Vagina (tissue), 2 donors: ENCODE results near the gene SPATA46. TPM values are rescaled to one million over a fixed set of nuclear protein-coding genes. Genes with fewer than 3 reads are reported as not detected.

ENCODE experiments used
- DNase-seq, 2 donors: peaks; one replicate each; pipeline ENCODE4 v3.0.0-alpha.2; 2017; ENCODE audit errors: extremely low spot score in 2 of 2
- H3K27ac ChIP-seq: fragments of 200-600 bp; sonication (generic); one replicate; pipeline ENCODE4 v1.5.1; 2019
- H3K27me3 ChIP-seq: fragments of 200-600 bp; sonication (generic); one replicate; pipeline ENCODE4 v1.5.1; 2019
- H3K36me3 ChIP-seq, 2 donors: fragments of 200-600 bp; sonication (generic); one replicate each; pipeline ENCODE4 v1.5.1; 2017 to 2019
- H3K4me1 ChIP-seq: fragments of 200-600 bp; sonication (generic); one replicate; pipeline ENCODE4 v1.5.1; 2019
- H3K4me3 ChIP-seq, 2 donors: fragments of 200-600 bp; sonication (generic); 1 replicate in 1 of 2; 2 replicates in 1 of 2; pipeline ENCODE4 v1.5.1; 2016 to 2019
- H3K9me3 ChIP-seq: fragments of 200-600 bp; sonication (generic); one replicate; pipeline ENCODE4 v1.5.1; 2019
- POLR2A ChIP-seq, 2 donors: fragments of 450-650 bp; IDR thresholded peaks; one replicate each; pipeline ENCODE4 v1.6.1; 2017; ENCODE audit warnings: antibody characterized with exemption in 2 of 2, mild to moderate bottlenecking in 2 of 2, moderate library complexity in 2 of 2
- POLR2AphosphoS5 ChIP-seq, 2 donors: sonication (generic); formaldehyde crosslinking; IDR thresholded peaks; one replicate each; pipeline ENCODE4 v1.9.0; 2017; ENCODE audit warnings: antibody characterized with exemption in 2 of 2, mild to moderate bottlenecking in 2 of 2, low read depth in 1 of 2; ENCODE audit not compliant: insufficient read depth in 1 of 2
- intact Hi-C: fragments of 100-400 bp; cut with DNase I; formaldehyde crosslinking; loops from one replicate; pipeline ENCODE4 v1.15.1; 2023
- total RNA-seq: library from RNA; depleted of rRNA; stranded (reverse); fragments of >200 nt; gene quantifications from one replicate; pipeline ENCODE4 v1.2.3, GENCODE V29; 2016
- TF ChIP-seq, protein P1 (sequence below), 3 experiments: fragments of 450-650 bp in 2 of 3; fragments of 200-600 bp in 1 of 3; sonication (generic) in 1 of 3; IDR thresholded peaks; one replicate each; pipeline ENCODE4 v1.5.1; 2017 to 2019; ENCODE audit warnings: antibody characterized with exemption in 3 of 3, mild to moderate bottlenecking in 2 of 3, moderate library complexity in 2 of 3

SPATA46 gene
- total RNA-seq, 1 donor from 2014 or later, result not detected

DNA sequence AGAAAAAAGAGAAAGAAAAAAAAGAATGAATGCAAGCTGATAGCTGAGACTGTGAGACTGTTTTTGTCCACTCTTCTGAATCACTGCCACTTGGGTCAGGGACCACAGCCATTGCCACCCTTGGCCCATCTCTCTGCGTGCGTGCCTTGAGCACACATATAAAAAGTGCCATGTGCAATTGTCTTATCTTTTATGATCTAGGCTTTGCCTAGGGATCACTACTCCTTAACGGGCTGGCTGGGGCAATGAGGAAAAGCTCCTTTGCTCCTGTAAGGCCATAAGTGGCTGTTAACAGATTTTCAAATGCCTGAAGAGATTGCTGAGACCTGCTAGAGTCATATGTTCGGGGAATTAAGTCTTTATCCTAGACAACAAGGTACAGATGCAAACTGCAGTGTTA lies 8.2 kb downstream of the SPATA46 start:
- Histone ChIP-seq H3K9me3 (no peaks in the 10 kb centered on the region), H3K27me3 (no peaks in the 10 kb centered on the region), H3K27ac (no peak overlapping the region), H3K4me1 (peaks cover 5% of the 10 kb centered on the region), H3K36me3 (no peaks in the 10 kb centered on the region), H3K4me3 (no peak overlapping the region)
- DNase-seq, result no peak
- TF ChIP-seq, protein P1, sequence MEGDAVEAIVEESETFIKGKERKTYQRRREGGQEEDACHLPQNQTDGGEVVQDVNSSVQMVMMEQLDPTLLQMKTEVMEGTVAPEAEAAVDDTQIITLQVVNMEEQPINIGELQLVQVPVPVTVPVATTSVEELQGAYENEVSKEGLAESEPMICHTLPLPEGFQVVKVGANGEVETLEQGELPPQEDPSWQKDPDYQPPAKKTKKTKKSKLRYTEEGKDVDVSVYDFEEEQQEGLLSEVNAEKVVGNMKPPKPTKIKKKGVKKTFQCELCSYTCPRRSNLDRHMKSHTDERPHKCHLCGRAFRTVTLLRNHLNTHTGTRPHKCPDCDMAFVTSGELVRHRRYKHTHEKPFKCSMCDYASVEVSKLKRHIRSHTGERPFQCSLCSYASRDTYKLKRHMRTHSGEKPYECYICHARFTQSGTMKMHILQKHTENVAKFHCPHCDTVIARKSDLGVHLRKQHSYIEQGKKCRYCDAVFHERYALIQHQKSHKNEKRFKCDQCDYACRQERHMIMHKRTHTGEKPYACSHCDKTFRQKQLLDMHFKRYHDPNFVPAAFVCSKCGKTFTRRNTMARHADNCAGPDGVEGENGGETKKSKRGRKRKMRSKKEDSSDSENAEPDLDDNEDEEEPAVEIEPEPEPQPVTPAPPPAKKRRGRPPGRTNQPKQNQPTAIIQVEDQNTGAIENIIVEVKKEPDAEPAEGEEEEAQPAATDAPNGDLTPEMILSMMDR (IDR thresholded peaks at IDR 0.05), result no peak
- TF ChIP-seq POLR2AphosphoS5 (IDR thresholded peaks at IDR 0.05; ENCODE audit: insufficient read depth in 1 of 2, low read depth in 1 of 2), result no peak
- TF ChIP-seq POLR2A (IDR thresholded peaks at IDR 0.05), result no peak
- intact Hi-C loops, result no loop called here

GRCh38 chr1:162367772-162368171 lies 8.9 kb downstream of the SPATA46 start:
- TF ChIP-seq POLR2A (IDR thresholded peaks at IDR 0.05) (no peak), POLR2AphosphoS5 (IDR thresholded peaks at IDR 0.05; ENCODE audit: insufficient read depth in 1 of 2, low read depth in 1 of 2) (no peak)
- TF ChIP-seq, protein P1 (IDR thresholded peaks at IDR 0.05), result no peak

GRCh38 chr1:162367073-162367472 lies 9.6 kb downstream of the SPATA46 start:
- Histone ChIP-seq H3K9me3 (no peaks in the 10 kb centered on the region), H3K4me3 (peak overlapping the region in 1 of 2 donors; percentile 31), H3K4me1 (peaks cover 3% of the 10 kb centered on the region), H3K27ac (no peak overlapping the region), H3K27me3 (no peaks in the 10 kb centered on the region), H3K36me3 (no peaks in the 10 kb centered on the region)
- no peak for DNase-seq
- no peak for TF ChIP-seq POLR2AphosphoS5 (IDR thresholded peaks at IDR 0.05; ENCODE audit: insufficient read depth in 1 of 2, low read depth in 1 of 2)
- TF ChIP-seq, protein P1 (IDR thresholded peaks at IDR 0.05), result no peak
- TF ChIP-seq POLR2A (IDR thresholded peaks at IDR 0.05), result no peak
- intact Hi-C loops, result no loop called here

More at GRCh38 chr1:162367772-162368171, 8.9 kb downstream of the SPATA46 start:
- intact Hi-C loops, result no loop called here
- Histone ChIP-seq H3K4me1 (peaks cover 5% of the 10 kb centered on the region), H3K4me3 (no peak overlapping the region), H3K9me3 (no peaks in the 10 kb centered on the region), H3K36me3 (no peaks in the 10 kb centered on the region), H3K27ac (no peak overlapping the region), H3K27me3 (no peaks in the 10 kb centered on the region)
- DNase-seq, result no peak

GRCh38 chr1:162366671-162367070 lies 10.0 kb downstream of the SPATA46 start:
- H3K27me3 ChIP-seq, result no peaks in the 10 kb centered on the region
- no peaks in the 10 kb centered on the region for H3K36me3 ChIP-seq
- H3K27ac ChIP-seq, result no peak overlapping the region
- TF ChIP-seq, protein P1 (IDR thresholded peaks at IDR 0.05), result no peak
- TF ChIP-seq POLR2A (IDR thresholded peaks at IDR 0.05) (no peak), POLR2AphosphoS5 (IDR thresholded peaks at IDR 0.05; ENCODE audit: insufficient read depth in 1 of 2, low read depth in 1 of 2) (no peak)
- DNase-seq, result no peak
- H3K9me3 ChIP-seq, result no peaks in the 10 kb centered on the region
- no peaks in the 10 kb centered on the region for H3K4me1 ChIP-seq
- intact Hi-C loops, result no loop called here
- peak overlapping the region in 1 of 2 donors; percentile 31 for H3K4me3 ChIP-seq

DNA sequence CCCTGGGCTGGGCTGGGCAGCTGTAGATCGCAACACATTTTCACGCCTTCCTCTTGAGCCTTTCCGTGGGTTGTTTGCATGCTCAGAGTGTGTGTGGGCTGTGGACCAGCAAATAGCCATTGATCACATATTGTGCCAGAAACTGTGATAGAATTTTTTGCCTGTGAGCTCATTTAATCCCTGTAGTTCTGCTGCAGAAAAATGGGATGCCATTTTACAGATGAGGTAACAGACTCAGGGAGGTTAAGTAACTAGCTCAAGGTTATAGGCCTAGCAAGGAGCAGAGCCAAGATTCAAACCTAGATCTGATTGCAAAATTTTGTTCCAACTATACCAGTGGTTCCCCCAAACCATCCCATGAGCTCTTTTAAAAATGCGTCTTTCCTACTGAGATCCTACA lies 10.5 kb downstream of the SPATA46 start:
- H3K36me3 ChIP-seq, result no peaks in the 10 kb centered on the region
- no peaks in the 10 kb centered on the region for H3K9me3 ChIP-seq
- intact Hi-C loops, result no loop called here
- H3K27ac ChIP-seq, result no peak overlapping the region
- TF ChIP-seq POLR2AphosphoS5 (IDR thresholded peaks at IDR 0.05; ENCODE audit: insufficient read depth in 1 of 2, low read depth in 1 of 2) (no peak), POLR2A (IDR thresholded peaks at IDR 0.05) (no peak)
- TF ChIP-seq, protein P1 (IDR thresholded peaks at IDR 0.05), result no peak
- H3K27me3 ChIP-seq, result no peaks in the 10 kb centered on the region
- no peak overlapping the region for H3K4me3 ChIP-seq
- no peaks in the 10 kb centered on the region for H3K4me1 ChIP-seq
- no peak for DNase-seq
